Right ventricle myocardium superior (tissue), 1 donor: ENCODE data around the gene RGL4. TPM values are rescaled to one million over a fixed set of nuclear protein-coding genes. Genes with fewer than 3 reads are reported as not detected.
A peak's percentile ranks its signal among the peaks of the same experiment; 100 is the strongest.
"Not testable (repeated sequence)": the region's sequence is repeated elsewhere in the genome, so short reads cannot be mapped to it uniquely, and the experiment has no call there.

Experiments used
- ATAC-seq: fragments of 200-7000 bp; cut with Tn5 transposase; one replicate; pipeline ENCODE4 v1.9.1; 2020; ENCODE audit warnings: mild to moderate bottlenecking; ENCODE audit not compliant: poor library complexity
- DNase-seq: peaks from one replicate; pipeline ENCODE4 v3.0.0-alpha.2; 2020
- intact Hi-C: fragments of 100-400 bp; cut with DNase I; formaldehyde crosslinking; loops from one replicate; pipeline ENCODE4 v1.11.2; 2022
- long read RNA-seq: library from polyadenylated mRNA; unstranded; transcript quantifications from one replicate; pipeline ENCODE4 v2.0.0, GENCODE V29; 2021
- total RNA-seq: library from RNA; stranded (reverse); fragmentation: NEBNext Ultra II Directional; extraction: Animal tissue kit (Norgen Biotek cat#: 25700); gene quantifications from one replicate; pipeline ENCODE4 v1.2.1, GENCODE V29; 2021
- donor health status: DM: no; HTN: yes; CAD: no; lungs with severe emphysema.

The RGL4 gene, protein sequence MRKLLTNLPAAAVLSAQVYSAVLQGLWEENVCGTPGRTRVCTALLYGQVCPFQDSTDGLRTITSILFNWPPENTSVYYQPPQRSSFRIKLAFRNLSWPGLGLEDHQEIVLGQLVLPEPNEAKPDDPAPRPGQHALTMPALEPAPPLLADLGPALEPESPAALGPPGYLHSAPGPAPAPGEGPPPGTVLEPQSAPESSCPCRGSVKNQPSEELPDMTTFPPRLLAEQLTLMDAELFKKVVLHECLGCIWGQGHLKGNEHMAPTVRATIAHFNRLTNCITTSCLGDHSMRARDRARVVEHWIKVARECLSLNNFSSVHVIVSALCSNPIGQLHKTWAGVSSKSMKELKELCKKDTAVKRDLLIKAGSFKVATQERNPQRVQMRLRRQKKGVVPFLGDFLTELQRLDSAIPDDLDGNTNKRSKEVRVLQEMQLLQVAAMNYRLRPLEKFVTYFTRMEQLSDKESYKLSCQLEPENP
- not detected for total RNA-seq
- long read RNA-seq: 0 reads

GRCh38 chr22:23690713-23691112 lies at the start of gene RGL4:
RGL4 (plus strand) TSS chr22:23691013; CDS start chr22:23692031, 1,018 bp downstream.
- ATAC-seq (no peak), DNase-seq (no peak)
- intact Hi-C loops: no loop called here

- DNase-seq, ATAC-seq, intact Hi-C loops: not testable (repeated sequence)
Observed at GRCh38 chr22:23646526-23646925, 44.3 kb upstream of the RGL4 start.

GRCh38 chr22:23649071-23649501 lies 41.7 kb upstream of the RGL4 start:
- DNase-seq (no peak), ATAC-seq (no peak)
- intact Hi-C loops: no loop called here

- ATAC-seq (no peak), DNase-seq (no peak)
- intact Hi-C loops: no loop called here
Observed at GRCh38 chr22:23651676-23652075, 39.1 kb upstream of the RGL4 start.

- intact Hi-C loops: no loop called here
- DNase-seq (no peak), ATAC-seq (no peak)
Observed at GRCh38 chr22:23652286-23652685, 38.5 kb upstream of the RGL4 start.

- ATAC-seq (no peak), DNase-seq (no peak)
- intact Hi-C loops: no loop called here
Observed at GRCh38 chr22:23652711-23653110, 38.1 kb upstream of the RGL4 start.

DNA sequence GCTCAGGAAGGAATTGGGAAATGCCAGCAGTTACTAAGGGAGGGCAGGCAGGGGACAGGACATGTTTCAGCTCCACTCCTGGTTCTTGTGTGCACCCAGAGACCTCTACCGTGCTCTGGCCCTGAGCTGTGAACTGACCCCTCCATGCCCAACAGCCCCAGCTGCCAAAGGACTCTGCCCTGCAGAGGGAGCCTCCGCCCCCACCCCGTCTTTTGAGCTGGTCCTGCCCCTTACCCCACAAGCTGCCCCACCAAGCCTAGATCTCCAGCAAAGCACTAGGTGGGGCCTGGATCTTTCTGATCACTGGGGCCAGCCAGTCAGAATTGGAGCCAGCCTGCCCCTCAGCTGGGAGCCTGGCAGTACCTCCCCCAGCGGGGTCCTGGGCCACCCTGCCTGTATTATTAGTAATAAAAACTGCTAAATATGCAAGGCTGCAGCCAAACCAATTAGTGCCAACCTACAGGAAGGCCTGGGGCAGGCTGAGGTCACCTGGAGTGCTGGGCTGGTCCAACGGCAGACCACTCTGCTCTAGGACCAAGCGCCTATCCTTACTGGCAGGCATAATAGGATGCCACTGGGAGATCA lies 34.8 kb upstream of the RGL4 start:
- no peak for ATAC-seq
- no peak for DNase-seq
- intact Hi-C loops: no loop called here

DNA sequence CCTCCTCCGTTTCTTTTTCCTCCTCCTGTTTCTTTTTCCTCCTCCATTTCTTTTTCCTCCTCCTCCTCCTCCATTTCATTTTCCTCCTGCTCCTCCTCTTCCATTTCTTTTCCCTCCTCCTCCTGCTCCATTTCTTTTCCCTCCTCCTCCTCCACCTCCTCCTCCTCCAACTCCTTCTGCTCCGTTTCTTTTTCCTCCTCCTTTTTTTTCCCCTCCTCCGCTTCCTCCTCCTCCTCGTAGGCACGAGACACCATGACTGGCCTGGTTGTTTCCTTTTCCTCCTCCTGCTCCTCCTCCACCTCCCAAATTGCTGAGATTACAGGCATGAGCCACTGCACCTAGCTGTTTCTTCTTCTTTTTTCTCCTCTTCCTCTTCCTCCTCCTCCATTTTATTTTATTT lies 33.1 kb upstream of the RGL4 start:
- intact Hi-C loops: no loop called here
- ATAC-seq: no peak
- no peak for DNase-seq

GRCh38 chr22:23660381-23660780 lies 30.4 kb upstream of the RGL4 start:
- ATAC-seq, intact Hi-C loops: not testable (repeated sequence)
- peak; percentile 5 for DNase-seq

GRCh38 chr22:23670378-23671295 lies 20.2 kb upstream of the RGL4 start:
- peak; percentile 24 for DNase-seq
- intact Hi-C loops: no loop called here
- ATAC-seq: no peak

GRCh38 chr22:23671387-23671786 lies 19.4 kb upstream of the RGL4 start:
- peak; percentile 25 for ATAC-seq
- DNase-seq, intact Hi-C loops: not testable (repeated sequence)

- intact Hi-C loops, ATAC-seq: not testable (repeated sequence)
- peak; percentile 8 for DNase-seq
Observed at GRCh38 chr22:23672307-23673049, 18.3 kb upstream of the RGL4 start.

DNA sequence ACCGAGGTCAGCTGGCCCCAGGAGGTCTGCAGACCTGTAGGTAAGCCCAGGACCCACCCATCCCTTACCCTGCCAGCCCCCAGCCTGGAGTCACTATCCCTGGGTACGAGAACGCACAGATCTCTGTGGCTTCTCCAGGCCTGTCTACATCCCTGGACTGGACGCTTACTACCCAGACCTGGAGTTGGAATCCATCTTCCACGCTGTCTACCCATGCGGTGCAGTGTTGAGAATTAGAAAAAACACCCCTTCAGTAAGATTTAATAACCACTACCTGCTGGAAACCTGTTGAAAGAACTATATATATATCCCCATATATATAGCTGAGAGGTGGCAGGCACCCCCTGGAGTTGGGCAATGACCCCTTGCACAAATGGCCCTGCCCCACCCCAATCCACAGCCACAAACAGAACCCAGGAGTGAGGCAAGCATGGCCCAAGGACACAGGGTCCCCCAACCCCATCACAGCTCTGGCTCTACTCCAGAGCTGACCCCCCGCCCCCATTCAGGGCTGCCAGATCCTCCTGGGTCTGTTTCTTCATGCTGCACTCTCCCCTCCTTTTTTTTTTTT lies 17.7 kb upstream of the RGL4 start:
- ATAC-seq: no peak
- peak; percentile 25 for DNase-seq
- intact Hi-C loops: no loop called here

- no peak for ATAC-seq
- peak; percentile 19 for DNase-seq
- intact Hi-C loops: no loop called here
Observed at GRCh38 chr22:23673826-23674690, 16.8 kb upstream of the RGL4 start.

DNA sequence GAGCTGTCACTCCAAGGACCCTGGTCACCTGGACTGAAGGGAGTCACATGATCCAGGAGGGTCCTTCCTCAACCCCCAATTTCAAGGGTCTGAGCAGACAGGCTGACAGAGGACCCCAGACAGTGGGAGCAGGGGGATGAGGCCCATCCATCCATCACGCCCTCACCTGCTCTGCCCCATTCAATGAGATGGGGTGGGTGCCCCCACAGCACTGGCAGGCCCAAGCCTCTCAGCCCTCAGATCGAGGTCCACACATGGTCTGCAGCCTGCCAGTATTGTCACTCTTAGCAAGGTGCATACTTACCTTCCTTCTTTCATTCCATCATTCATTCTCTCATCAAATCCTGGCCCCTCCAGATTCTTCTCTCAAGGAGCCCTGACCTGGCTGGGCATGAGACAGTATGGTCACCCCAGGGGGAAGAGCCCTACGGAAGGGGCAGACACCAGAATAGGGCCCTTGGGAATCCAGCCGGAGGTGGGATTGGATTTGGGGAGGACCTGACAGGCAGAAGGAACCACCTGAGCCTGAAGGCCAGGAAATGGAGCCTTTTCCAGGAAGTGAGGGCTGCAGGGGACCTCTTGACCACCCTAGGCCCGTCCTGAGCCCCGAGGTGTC lies 15.8 kb upstream of the RGL4 start:
- ATAC-seq, intact Hi-C loops: not testable (repeated sequence)
- peak; percentile 4 for DNase-seq

DNA sequence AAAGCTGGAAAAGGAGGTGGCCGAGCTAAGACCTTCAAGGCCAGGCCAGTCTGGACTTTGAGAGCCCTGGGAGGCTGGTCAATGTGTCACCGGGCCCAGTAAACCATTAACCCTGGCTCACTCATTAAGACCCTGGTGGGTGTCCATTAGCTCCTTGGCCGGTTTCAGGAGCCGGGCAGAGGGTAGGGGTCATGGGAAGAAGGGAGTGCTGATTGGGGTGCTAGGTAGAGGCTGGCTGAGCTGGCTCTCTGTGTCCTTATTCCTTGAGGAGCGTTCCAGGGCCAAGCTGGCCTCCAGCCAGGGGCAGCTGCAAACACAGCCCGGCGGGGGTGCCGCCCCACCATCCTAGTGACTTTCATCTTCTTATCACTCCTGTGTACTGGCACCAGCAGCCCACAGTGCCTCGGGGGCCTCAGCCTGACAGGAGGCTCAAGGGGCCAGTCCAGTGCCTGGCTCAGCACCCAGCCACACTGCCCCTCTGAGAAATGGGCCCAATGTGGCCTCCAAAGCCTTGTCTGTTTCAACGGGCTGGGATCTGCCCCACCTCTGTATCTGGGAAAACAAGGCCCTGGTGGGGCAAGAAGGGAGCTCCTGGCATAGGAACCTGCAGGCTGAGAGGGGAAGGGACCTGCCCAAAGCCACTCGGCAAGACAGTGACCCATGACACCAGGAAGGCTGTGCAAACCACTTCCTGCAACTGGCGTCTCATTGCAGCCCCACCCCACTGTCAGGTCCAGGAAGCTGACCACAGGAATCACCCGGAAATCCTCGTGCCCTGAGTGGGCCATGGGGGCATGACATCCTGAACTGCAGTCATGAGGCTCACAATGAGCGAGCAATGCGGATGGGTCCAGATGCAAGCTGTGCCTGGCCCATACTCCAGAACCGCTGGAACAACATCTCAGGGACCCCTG lies 15.1 kb upstream of the RGL4 start:
- intact Hi-C loops: no loop called here
- ATAC-seq: peak; percentile 32
- peak; percentile 57 for DNase-seq
